OCI-LY1 (cell line): Measurements from ENCODE around the gene BPIFB4.

Experiments used
- H2AFZ ChIP-seq: fragments of 200-600 bp; sonication (generic), shearing (Covaris generic); 2 replicates; pipeline ENCODE4 v1.6.0; 2014; ENCODE audit warnings: antibody characterized with exemption, mild to moderate bottlenecking, low read length
- H3F3A ChIP-seq: fragments of 200-600 bp; sonication (generic), shearing (Covaris generic); 2 replicates; pipeline ENCODE4 v1.6.0; 2014; ENCODE audit warnings: mild to moderate bottlenecking, antibody characterized with exemption, low read length, moderate library complexity; ENCODE audit not compliant: insufficient read depth
- H3K27ac ChIP-seq: fragments of 200-600 bp; sonication (generic); 2 replicates; pipeline ENCODE4 v1.5.1; 2014; ENCODE audit warnings: low read length, mixed run types, mild to moderate bottlenecking, low read depth; ENCODE audit not compliant: poor library complexity, severe bottlenecking
- H3K27me3 ChIP-seq: fragments of 200-600 bp; sonication (generic); 2 replicates; pipeline ENCODE4 v1.6.0; 2014; ENCODE audit warnings: antibody characterized with exemption, mild to moderate bottlenecking, low read length, moderate library complexity; ENCODE audit not compliant: insufficient read depth
- H3K36me3 ChIP-seq: fragments of 200-600 bp; sonication (generic); 2 replicates; pipeline ENCODE4 v1.6.1; 2014; ENCODE audit warnings: mild to moderate bottlenecking, antibody characterized with exemption, low read length, moderate library complexity, mixed read lengths; ENCODE audit not compliant: insufficient read depth
- H3K4me1 ChIP-seq: fragments of 200-600 bp; sonication (generic); 2 replicates; pipeline ENCODE4 v1.5.1; 2014; ENCODE audit warnings: mild to moderate bottlenecking, low read length, moderate library complexity; ENCODE audit not compliant: insufficient read depth, severe bottlenecking
- H3K4me2 ChIP-seq: fragments of 200-600 bp; sonication (generic), shearing (Covaris generic); 2 replicates; pipeline ENCODE4 v1.6.1; 2014; ENCODE audit warnings: low read length
- H3K4me3 ChIP-seq: fragments of 200-600 bp; sonication (generic); 2 replicates; pipeline ENCODE4 v1.5.1; 2014; ENCODE audit warnings: low read length, low read depth, mild to moderate bottlenecking, mixed read lengths; ENCODE audit not compliant: poor library complexity, severe bottlenecking
- H3K79me2 ChIP-seq: fragments of 200-600 bp; shearing (Covaris generic); 2 replicates; pipeline ENCODE4 v1.6.1; 2016; ENCODE audit warnings: mixed run types, low read length, mixed read lengths; ENCODE audit not compliant: insufficient read depth
- H3K9ac ChIP-seq: fragments of 200-600 bp; sonication (generic), shearing (Covaris generic); 2 replicates; pipeline ENCODE4 v1.6.1; 2014; ENCODE audit warnings: mild to moderate bottlenecking, low read length, mixed read lengths
- H3K9me2 ChIP-seq: fragments of 200-600 bp; sonication (generic), shearing (Covaris generic); 2 replicates; pipeline ENCODE4 v1.6.1; 2014; ENCODE audit warnings: low read depth, mild to moderate bottlenecking, low read length, mixed read lengths
- H3K9me3 ChIP-seq: fragments of 200-600 bp; shearing (Covaris generic); 2 replicates; pipeline ENCODE4 v1.6.1; 2014; ENCODE audit warnings: low read length, mixed read lengths
- H4K20me1 ChIP-seq: fragments of 200-600 bp; sonication (generic), shearing (Covaris generic); 2 replicates; pipeline ENCODE4 v1.6.0; 2016; ENCODE audit warnings: mild to moderate bottlenecking, low read length; ENCODE audit not compliant: insufficient read depth
- CTCF ChIP-seq: fragments of 200-600 bp; sonication (generic), shearing (Covaris generic); IDR thresholded peaks from 2 replicates; pipeline ENCODE4 v1.5.1; 2017; ENCODE audit warnings: mild to moderate bottlenecking, antibody characterized with exemption, low read length, moderate library complexity, mixed read lengths
- EZH2 ChIP-seq: fragments of 200-600 bp; sonication (generic), shearing (Covaris generic); IDR thresholded peaks from 2 replicates; pipeline ENCODE4 v1.8.0; 2017; ENCODE audit warnings: borderline replicate concordance, mixed run types, mild to moderate bottlenecking, antibody characterized with exemption, low read length, moderate library complexity, mixed read lengths

Gene BPIFB4

GRCh38 chr20:33097001-33097400, 17.6 kb downstream of the BPIFB4 start:
- no peaks in the 10 kb centered on the region for H3K79me2 ChIP-seq
- H2AFZ ChIP-seq: no peak overlapping the region
- no peak overlapping the region for H3K4me2 ChIP-seq
- H3K4me1 ChIP-seq: no peaks in the 10 kb centered on the region
- TF ChIP-seq EZH2: no peak
- no peak for TF ChIP-seq CTCF
- H3K9ac ChIP-seq: no peak overlapping the region
- no peaks in the 10 kb centered on the region for H3K9me3 ChIP-seq
- no peaks in the 10 kb centered on the region for H3K9me2 ChIP-seq
- H3K27ac ChIP-seq: no peak overlapping the region
- H3K27me3 ChIP-seq: no peaks in the 10 kb centered on the region; the same call in 1 of the 2 replicates
- no peak overlapping the region for H3K4me3 ChIP-seq
- H3F3A ChIP-seq: no peaks in the 10 kb centered on the region
- no peaks in the 10 kb centered on the region for H4K20me1 ChIP-seq
- no peaks in the 10 kb centered on the region for H3K36me3 ChIP-seq

GRCh38 chr20:33099843-33100538, 20.5 kb downstream of the BPIFB4 start:
- no peak overlapping the region for H3K4me3 ChIP-seq
- H3F3A ChIP-seq: no peaks in the 10 kb centered on the region
- no peaks in the 10 kb centered on the region for H4K20me1 ChIP-seq
- H3K27me3 ChIP-seq: peaks cover 4% of the 10 kb centered on the region; the same call in 1 of the 2 replicates
- TF ChIP-seq EZH2 (no peak), CTCF (no peak)
- no peaks in the 10 kb centered on the region for H3K9me2 ChIP-seq
- H3K9ac ChIP-seq: no peak overlapping the region
- no peaks in the 10 kb centered on the region for H3K9me3 ChIP-seq
- H3K79me2 ChIP-seq: no peaks in the 10 kb centered on the region
- no peaks in the 10 kb centered on the region for H3K36me3 ChIP-seq
- H2AFZ ChIP-seq: no peak overlapping the region
- H3K4me1 ChIP-seq: no peaks in the 10 kb centered on the region
- H3K4me2 ChIP-seq: no peak overlapping the region
- no peak overlapping the region for H3K27ac ChIP-seq

- H4K20me1 ChIP-seq: no peaks in the 10 kb centered on the region
- no peak overlapping the region for H3K27ac ChIP-seq
- H3K4me3 ChIP-seq: no peak overlapping the region
- H3K4me2 ChIP-seq: no peak overlapping the region
- H3K9ac ChIP-seq: no peak overlapping the region
- H3F3A ChIP-seq: no peaks in the 10 kb centered on the region
- H3K9me3 ChIP-seq: no peaks in the 10 kb centered on the region
- TF ChIP-seq EZH2 (no peak), CTCF (no peak)
- no peak overlapping the region for H2AFZ ChIP-seq
- no peaks in the 10 kb centered on the region for H3K36me3 ChIP-seq
- H3K9me2 ChIP-seq: no peaks in the 10 kb centered on the region
- no peaks in the 10 kb centered on the region for H3K79me2 ChIP-seq
- H3K4me1 ChIP-seq: no peaks in the 10 kb centered on the region
- peaks cover 4% of the 10 kb centered on the region; the same call in 1 of the 2 replicates for H3K27me3 ChIP-seq
Observed at GRCh38 chr20:33103556-33103955, 24.1 kb downstream of the BPIFB4 start.
